HG02852 (cell line): ENCODE results near the gene ZGPAT.

Experiments
- ATAC-seq: cut with Tn5 transposase; IDR thresholded peaks from one replicate; pipeline ENCODE4 v1.9.1; 2021; ENCODE audit warnings: mild to moderate bottlenecking, moderate library complexity; ENCODE audit not compliant: unreplicated experiment

Gene ZGPAT

DNA sequence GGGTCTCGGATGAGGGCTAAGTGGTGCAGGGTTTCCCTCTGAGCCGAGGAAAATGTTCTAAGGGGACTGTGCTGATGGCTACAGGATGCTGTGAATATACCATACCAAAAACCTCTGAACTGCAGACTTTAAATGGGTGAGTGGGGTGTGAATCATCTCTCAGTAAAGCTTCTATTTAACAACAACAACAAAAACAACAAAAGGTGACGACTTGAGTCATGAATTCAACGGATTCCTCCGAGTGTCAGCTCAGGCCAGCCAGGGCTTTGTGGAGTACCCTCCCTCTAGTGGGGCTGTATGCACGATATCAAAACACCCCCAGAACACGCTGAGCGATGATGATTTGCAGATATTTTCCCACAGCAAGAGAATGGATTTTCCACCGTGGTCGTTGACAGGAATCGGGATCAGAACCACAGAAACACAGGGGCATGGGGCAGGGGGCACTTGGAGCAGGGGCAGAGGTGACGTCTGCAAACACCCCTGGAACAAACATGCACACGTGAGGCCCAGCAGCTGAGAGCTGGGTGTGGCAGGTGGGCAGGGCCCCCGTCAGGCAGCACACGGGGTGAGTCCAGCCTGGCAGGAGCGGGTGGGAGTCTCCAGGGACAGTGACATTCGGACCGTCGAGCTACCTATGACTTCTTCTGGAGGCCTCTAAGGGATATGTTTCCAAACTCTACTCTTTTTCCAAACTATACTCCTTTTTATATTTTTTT lies 70.4 kb downstream of the ZGPAT start:
- ATAC-seq, result no peak

DNA sequence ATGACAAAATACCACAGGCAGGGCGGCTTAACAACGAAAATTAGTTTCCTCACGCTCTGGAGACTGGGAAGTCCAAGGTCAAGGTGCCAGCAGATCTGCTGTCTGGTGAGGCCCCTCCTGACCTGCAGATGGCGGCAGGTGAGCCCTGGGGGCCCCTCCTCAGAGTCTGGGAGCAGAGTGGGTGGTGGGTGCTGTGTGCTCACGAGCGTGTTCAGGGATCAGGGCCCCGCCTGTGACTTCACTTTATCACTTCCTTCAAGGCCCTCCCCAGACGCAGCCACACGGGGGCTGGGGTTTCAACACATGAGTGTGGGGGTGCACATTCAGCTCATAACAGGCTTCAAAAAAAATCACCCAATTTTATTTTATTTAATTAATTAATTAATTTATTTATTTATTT lies 71.0 kb downstream of the ZGPAT start:
- ATAC-seq, result no peak

DNA sequence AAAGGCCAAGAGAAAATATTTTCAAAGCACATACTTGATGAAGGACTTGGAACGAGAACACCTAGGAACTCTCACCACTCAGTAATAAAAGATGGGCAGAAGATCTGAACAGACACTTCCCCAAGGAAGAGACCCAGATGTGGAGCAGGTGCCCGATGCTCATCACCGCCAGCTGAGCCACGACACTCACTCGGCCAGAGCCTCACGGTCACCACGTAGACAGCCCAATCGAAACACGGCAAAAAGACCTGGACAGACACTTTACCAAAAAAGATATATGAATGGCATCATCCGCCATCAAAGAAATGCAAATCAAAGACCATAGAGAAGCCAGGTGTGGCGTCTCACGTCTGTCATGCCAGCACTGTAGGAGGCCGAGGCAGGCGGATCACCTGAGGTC lies 73.3 kb downstream of the ZGPAT start:
- ATAC-seq, result no peak

DNA sequence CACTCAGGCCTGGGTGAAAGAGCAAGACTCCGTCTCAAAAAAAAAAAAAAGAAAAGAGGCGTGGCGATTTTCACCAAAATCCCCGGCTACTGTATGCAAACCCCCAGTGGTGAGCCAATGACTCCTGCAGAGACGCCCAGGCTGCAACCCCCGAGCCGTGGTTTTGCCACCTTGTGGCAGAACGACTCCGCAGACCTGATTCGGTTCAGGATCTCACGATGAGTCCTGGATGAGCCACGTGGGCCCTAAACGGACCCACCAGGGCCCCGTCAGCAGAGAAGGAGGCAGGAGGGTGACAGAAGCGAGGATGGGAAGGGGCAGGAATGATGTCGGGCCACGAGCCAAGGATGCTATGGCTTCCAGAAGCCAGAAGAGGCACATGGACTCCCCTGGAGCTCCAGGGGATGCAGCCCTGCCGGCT lies 74.2 kb downstream of the ZGPAT start:
- no peak for ATAC-seq

DNA sequence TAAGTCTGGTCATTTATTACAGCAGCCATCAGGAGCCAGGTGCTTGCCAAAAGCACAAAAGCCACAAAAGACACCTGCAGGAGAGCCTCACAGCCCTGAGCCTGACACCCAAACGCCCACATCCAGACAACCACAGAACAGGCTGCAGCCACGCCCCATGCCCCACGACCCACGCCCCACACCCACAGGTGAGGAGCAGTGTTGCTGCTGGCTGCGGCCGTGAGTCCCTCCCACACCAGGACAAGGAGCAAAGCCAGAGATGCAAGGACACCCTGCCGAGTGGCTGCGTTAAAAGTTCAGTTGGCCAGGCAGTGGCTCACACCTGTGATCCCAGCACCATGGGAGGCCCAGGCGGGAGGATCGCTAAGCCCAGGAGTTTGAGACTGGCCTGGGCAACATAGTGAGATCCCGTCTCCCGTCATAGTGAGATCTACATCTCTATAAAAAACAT lies 74.7 kb downstream of the ZGPAT start:
- ATAC-seq, result no peak

DNA sequence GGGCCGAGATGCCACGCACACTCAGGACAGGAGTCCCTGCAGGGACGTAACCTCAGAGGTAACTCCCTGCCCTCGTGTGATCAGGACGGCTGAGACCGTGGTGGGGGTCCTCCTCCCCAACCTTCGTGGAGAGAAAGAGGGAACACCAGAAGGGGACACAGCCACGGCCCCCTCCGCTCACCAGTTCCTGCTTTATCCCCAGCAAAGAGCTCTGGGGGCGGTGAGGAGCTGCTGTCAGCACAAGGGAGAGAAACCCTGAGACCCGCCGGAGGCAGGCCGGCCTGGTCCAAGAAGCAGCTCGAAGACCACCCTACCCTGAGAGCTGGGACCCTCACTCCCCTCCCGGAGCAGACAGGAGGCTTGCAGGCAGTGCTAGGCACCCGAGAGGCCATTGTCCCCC lies 76.1 kb downstream of the ZGPAT start:
- no peak for ATAC-seq

DNA sequence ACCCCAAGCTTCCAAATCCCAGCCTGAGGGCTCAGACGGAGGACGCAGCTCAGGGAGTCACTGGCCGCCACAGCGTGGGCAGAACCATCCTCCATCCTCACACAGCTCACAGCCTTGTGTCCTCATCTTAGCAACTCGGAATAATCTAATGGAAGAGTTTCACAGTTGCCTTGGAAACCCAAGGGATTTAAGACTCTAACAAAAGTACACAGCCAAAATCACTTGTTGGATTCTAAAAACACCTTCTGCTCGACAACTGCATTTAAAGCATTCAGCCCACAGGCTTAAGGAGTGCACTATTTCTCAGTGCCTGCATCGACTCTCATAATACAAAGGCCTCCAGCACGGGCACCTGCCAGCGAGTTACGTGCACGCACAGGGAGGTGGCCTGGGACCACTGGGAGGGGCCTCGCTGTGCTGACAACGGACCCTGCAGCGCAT lies 77.9 kb downstream of the ZGPAT start:
- no peak for ATAC-seq
